Neural crest cell (in vitro differentiated cells): ENCODE measurements around the gene GRK5. TPM values are rescaled to one million over a fixed set of nuclear protein-coding genes. Genes with fewer than 3 reads are reported as not detected.

Experiments used
- DNase-seq: peaks from one replicate; pipeline ENCODE4 v3.0.0; 2021; ENCODE audit warnings: low read depth, mixed read lengths, low spot score
- H3K27ac Mint-ChIP-seq: one replicate; pipeline ENCODE4 v1.8.0; 2021; ENCODE audit warnings: mild to moderate bottlenecking, mixed read lengths; ENCODE audit not compliant: unreplicated experiment
- H3K27me3 Mint-ChIP-seq: 2 replicates; pipeline ENCODE4 v1.8.0; 2021; ENCODE audit warnings: low read depth, mild to moderate bottlenecking, mixed read lengths
- H3K36me3 Mint-ChIP-seq: 2 replicates; pipeline ENCODE4 v1.8.0; 2021; ENCODE audit warnings: low read depth, mild to moderate bottlenecking, mixed read lengths
- H3K4me1 Mint-ChIP-seq: 2 replicates; pipeline ENCODE4 v1.8.0; 2021; ENCODE audit warnings: mixed read lengths
- H3K4me3 Mint-ChIP-seq: one replicate; pipeline ENCODE4 v1.8.0; 2021; ENCODE audit warnings: mild to moderate bottlenecking, mixed read lengths
- H3K9me3 Mint-ChIP-seq: 2 replicates; pipeline ENCODE4 v1.8.0; 2021; ENCODE audit warnings: mixed read lengths
- total RNA-seq: library from RNA; stranded (reverse); gene quantifications from 2 replicates; pipeline ENCODE4 v1.2.1, GENCODE V29; 2021
- TF ChIP-seq, protein P1 (sequence below): fragments of 200-600 bp; sonication (generic); conservative IDR thresholded peaks from 2 replicates; pipeline ENCODE4 v1.5.0; 2021; ENCODE audit warnings: antibody characterized with exemption, mild to moderate bottlenecking

Gene GRK5
- total RNA-seq, 1 donor from 2014 or later: 13.5 TPM

DNA sequence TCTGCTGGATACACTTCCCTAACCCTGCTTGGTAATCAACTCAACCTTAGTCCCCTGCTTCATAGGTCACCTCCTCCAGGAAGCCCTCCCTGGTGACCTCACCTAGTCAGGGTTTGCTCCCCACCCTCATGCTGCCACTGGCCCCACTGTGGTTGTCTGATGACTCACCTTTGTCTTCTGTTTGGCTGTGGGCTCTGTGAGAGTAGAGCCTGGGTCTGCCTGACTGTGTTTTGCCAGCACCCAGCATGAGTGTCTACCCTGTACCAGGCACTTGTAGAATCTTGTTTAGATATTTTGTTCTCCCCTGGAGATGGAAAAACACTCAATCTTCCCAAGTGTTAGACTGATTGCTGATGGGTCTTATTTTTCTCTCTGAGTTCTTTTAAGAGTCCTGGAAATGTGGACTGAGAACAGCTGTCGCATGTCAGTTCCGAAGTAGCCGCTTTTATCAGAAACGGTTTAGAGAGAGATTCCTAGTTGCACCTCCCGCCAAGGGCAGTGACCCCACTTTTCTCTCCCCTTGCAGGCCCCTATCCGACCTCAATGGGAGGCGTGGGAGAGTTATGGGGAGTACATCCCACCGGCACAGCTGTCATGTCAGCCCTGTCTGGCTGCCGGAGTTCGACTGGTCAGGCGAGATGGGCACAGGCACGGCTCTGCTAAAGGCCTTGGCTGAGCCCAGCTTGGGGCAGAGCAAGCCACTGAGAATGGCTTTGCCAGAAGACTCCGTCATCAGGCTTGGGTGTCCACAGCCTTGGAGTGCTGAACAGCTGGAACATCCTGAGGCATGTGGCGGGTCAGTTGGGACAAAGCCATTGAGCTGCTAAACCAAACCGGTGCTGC, 134.3 kb downstream of the GRK5 start:
- TF ChIP-seq, protein P1, sequence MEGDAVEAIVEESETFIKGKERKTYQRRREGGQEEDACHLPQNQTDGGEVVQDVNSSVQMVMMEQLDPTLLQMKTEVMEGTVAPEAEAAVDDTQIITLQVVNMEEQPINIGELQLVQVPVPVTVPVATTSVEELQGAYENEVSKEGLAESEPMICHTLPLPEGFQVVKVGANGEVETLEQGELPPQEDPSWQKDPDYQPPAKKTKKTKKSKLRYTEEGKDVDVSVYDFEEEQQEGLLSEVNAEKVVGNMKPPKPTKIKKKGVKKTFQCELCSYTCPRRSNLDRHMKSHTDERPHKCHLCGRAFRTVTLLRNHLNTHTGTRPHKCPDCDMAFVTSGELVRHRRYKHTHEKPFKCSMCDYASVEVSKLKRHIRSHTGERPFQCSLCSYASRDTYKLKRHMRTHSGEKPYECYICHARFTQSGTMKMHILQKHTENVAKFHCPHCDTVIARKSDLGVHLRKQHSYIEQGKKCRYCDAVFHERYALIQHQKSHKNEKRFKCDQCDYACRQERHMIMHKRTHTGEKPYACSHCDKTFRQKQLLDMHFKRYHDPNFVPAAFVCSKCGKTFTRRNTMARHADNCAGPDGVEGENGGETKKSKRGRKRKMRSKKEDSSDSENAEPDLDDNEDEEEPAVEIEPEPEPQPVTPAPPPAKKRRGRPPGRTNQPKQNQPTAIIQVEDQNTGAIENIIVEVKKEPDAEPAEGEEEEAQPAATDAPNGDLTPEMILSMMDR: no peak
- no peak overlapping the region for H3K4me3 Mint-ChIP-seq
- no peak for DNase-seq
- H3K27me3 Mint-ChIP-seq: no peaks in the 10 kb centered on the region
- no peaks in the 10 kb centered on the region for H3K9me3 Mint-ChIP-seq
- H3K36me3 Mint-ChIP-seq: no peaks in the 10 kb centered on the region
- H3K27ac Mint-ChIP-seq: no peak overlapping the region
- peaks cover 20% of the 10 kb centered on the region for H3K4me1 Mint-ChIP-seq

DNA sequence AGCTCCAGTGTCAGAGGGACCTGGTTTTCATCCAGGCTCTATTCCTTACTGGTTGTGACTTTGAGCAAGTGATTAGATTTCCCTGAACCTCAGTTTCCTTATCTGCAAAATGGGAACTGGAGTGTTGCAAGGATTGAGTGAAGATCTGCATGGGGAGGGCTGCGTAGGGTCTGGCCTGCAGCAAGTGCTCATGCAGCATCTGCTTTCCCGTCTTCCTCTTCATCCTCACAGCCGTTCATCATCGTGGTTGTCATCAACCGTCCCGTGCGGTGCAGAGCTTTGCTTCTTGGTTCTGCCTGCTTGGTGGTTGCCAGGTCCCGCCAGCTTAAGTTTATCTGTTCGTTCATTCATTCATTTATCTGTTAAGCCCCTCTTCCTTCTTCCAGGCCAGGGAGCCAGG, 135.0 kb downstream of the GRK5 start:
- no peaks in the 10 kb centered on the region for H3K36me3 Mint-ChIP-seq
- no peaks in the 10 kb centered on the region for H3K27me3 Mint-ChIP-seq
- TF ChIP-seq, protein P1: no peak
- no peaks in the 10 kb centered on the region for H3K9me3 Mint-ChIP-seq
- no peak overlapping the region for H3K4me3 Mint-ChIP-seq
- peaks cover 14% of the 10 kb centered on the region for H3K4me1 Mint-ChIP-seq
- H3K27ac Mint-ChIP-seq: no peak overlapping the region
- no peak for DNase-seq

- H3K36me3 Mint-ChIP-seq: no peaks in the 10 kb centered on the region
- TF ChIP-seq, protein P1: no peak
- H3K4me1 Mint-ChIP-seq: peaks cover 18% of the 10 kb centered on the region
- no peak overlapping the region for H3K27ac Mint-ChIP-seq
- no peaks in the 10 kb centered on the region for H3K9me3 Mint-ChIP-seq
- DNase-seq: no peak
- no peak overlapping the region for H3K4me3 Mint-ChIP-seq
- no peaks in the 10 kb centered on the region for H3K27me3 Mint-ChIP-seq
Measured at GRCh38 chr10:119343011-119343601, 135.7 kb downstream of the GRK5 start.

DNA sequence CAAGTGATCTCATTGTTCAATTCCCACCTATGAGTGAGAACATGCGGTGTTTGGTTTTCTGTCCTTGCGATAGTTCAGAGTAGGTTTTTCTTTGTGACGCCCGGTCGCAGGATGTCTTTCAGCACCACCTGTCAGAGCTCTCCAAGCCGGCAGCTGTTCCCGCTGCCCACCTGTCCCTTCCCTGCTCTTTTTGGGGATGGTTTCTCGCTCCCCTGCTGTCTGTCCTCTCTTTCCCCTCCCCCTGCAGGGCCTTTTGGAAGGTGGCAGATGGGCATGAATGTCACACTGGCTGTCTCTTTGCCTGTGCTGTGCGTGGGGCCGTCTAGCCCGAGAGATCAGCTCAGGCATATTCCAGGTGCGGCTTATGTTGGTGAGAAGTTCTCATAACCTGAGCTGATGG, 137.0 kb downstream of the GRK5 start:
- peaks cover 20% of the 10 kb centered on the region for H3K4me1 Mint-ChIP-seq
- no peak overlapping the region for H3K27ac Mint-ChIP-seq
- H3K4me3 Mint-ChIP-seq: no peak overlapping the region
- TF ChIP-seq, protein P1: no peak
- no peaks in the 10 kb centered on the region for H3K27me3 Mint-ChIP-seq
- no peak for DNase-seq
- peaks cover 3% of the 10 kb centered on the region for H3K36me3 Mint-ChIP-seq
- H3K9me3 Mint-ChIP-seq: no peaks in the 10 kb centered on the region

- Mint-ChIP-seq H3K4me3 (no peak overlapping the region), H3K27me3 (no peaks in the 10 kb centered on the region), H3K4me1 (peaks cover 16% of the 10 kb centered on the region), H3K9me3 (peaks cover under 1% of the 10 kb centered on the region), H3K27ac (no peak overlapping the region), H3K36me3 (peaks cover 10% of the 10 kb centered on the region)
- TF ChIP-seq, protein P1: no peak
- DNase-seq: no peak
Measured at GRCh38 chr10:119346095-119346832, 138.9 kb downstream of the GRK5 start.
